ENCODE measurements around the gene RAN. TPM values are rescaled to one million over a fixed set of nuclear protein-coding genes. Genes with fewer than 3 reads are reported as not detected.
A peak's percentile ranks its signal among the peaks of the same experiment; 100 is the strongest.

The RAN gene
- total and polyA plus RNA-seq, 8 donors, result 431 to 665 (median 563) TPM

GRCh38 chr12:130827432-130827831, 44.4 kb upstream of the RAN start:
- no peaks in the 10 kb centered on the region for H3K27me3 ChIP-seq
- H3K9me3 ChIP-seq, result no peaks in the 10 kb centered on the region
- peak; percentile 59 for ATAC-seq
- DNase-seq, result peak in 1 of 4 donors; percentile 55
- TF ChIP-seq CTCF (IDR thresholded peaks at IDR 0.05), result no peak
- peak overlapping the region; percentile 30 to 41 for H3K27ac ChIP-seq
- H3K4me1 ChIP-seq, result peaks cover under 1 to 3% of the 10 kb centered on the region in 2 donors
- intact Hi-C loops (cut with DNase I), result no loop called here
- no peak overlapping the region for H3K4me3 ChIP-seq
- H3K36me3 ChIP-seq, result peaks cover 0 to 8% of the 10 kb centered on the region in 2 donors

GRCh38 chr12:130828895-130829294, 43.0 kb upstream of the RAN start:
- peaks cover 3 to 15% of the 10 kb centered on the region in 2 donors for H3K4me1 ChIP-seq
- no peak overlapping the region for H3K4me3 ChIP-seq
- no peak overlapping the region for H3K27ac ChIP-seq
- no peak for DNase-seq
- H3K9me3 ChIP-seq, result no peaks in the 10 kb centered on the region
- no peak for TF ChIP-seq CTCF (IDR thresholded peaks at IDR 0.05)
- ATAC-seq, result no peak
- no peaks in the 10 kb centered on the region for H3K36me3 ChIP-seq
- intact Hi-C loops (cut with DNase I), result no loop called here
- no peaks in the 10 kb centered on the region for H3K27me3 ChIP-seq

- ATAC-seq (no peak), DNase-seq (no peak)
- peaks cover 3 to 16% of the 10 kb centered on the region in 2 donors for H3K4me1 ChIP-seq
- no peaks in the 10 kb centered on the region for H3K27me3 ChIP-seq
- no peaks in the 10 kb centered on the region for H3K36me3 ChIP-seq
- no peaks in the 10 kb centered on the region for H3K9me3 ChIP-seq
- no peak overlapping the region for H3K27ac ChIP-seq
- intact Hi-C loops (cut with DNase I), result no loop called here
- H3K4me3 ChIP-seq, result no peak overlapping the region
- TF ChIP-seq CTCF (IDR thresholded peaks at IDR 0.05), result no peak
Observed at GRCh38 chr12:130829391-130830245, 42.2 kb upstream of the RAN start.

- Histone ChIP-seq H3K27me3 (no peaks in the 10 kb centered on the region), H3K4me3 (no peak overlapping the region), H3K9me3 (no peaks in the 10 kb centered on the region), H3K4me1 (peaks cover 3 to 16% of the 10 kb centered on the region in 2 donors), H3K36me3 (no peaks in the 10 kb centered on the region), H3K27ac (no peak overlapping the region)
- intact Hi-C loops (cut with DNase I), result no loop called here
- no peak for TF ChIP-seq CTCF (IDR thresholded peaks at IDR 0.05)
- ATAC-seq (no peak), DNase-seq (no peak)
Observed at GRCh38 chr12:130830246-130830551, 41.7 kb upstream of the RAN start.

GRCh38 chr12:130831246-130831645, 40.6 kb upstream of the RAN start:
- no peak for ATAC-seq

More at GRCh38 chr12:130831246-130831645, 40.6 kb upstream of the RAN start:
- intact Hi-C loops (cut with DNase I), result no loop called here
- Histone ChIP-seq H3K4me1 (peaks cover 3 to 16% of the 10 kb centered on the region in 2 donors), H3K27ac (no peak overlapping the region), H3K27me3 (no peaks in the 10 kb centered on the region), H3K9me3 (no peaks in the 10 kb centered on the region), H3K36me3 (no peaks in the 10 kb centered on the region), H3K4me3 (no peak overlapping the region)
- DNase-seq, result no peak
- TF ChIP-seq CTCF (IDR thresholded peaks at IDR 0.05), result no peak
